Kidney (tissue), 22 donors: Measurements from ENCODE around the gene ROPN1. TPM values are rescaled to one million over a fixed set of nuclear protein-coding genes. Genes with fewer than 3 reads are reported as not detected.
"Not testable (repeated sequence)": the region's sequence is repeated elsewhere in the genome, so short reads cannot be mapped to it uniquely, and the experiment has no call there.

Experiments
- DNase-seq, 5 donors: peaks; one replicate each; pipeline ENCODE4 v3.0.0-alpha.2; 2013 to 2020
- FAIRE-seq: peaks from 2 replicates; lab custom pipeline; 2012; peaks lifted over from hg19 to GRCh38; lab: Jason Lieb, UNC
- H3K27ac ChIP-seq, 2 donors: one replicate each; pipeline ENCODE4 v1.7.0; 2013; ENCODE audit warnings: low read depth in 2 of 2, low read length in 2 of 2, inconsistent platforms in 1 of 2
- H3K27me3 ChIP-seq: one replicate; pipeline ENCODE4 v1.7.1; 2013; ENCODE audit warnings: low read length, inconsistent platforms; ENCODE audit not compliant: control insufficient read depth, insufficient read depth
- H3K36me3 ChIP-seq, 3 donors: one replicate each; pipeline versions ENCODE4 v1.7.0 to v1.7.1; 2013; ENCODE audit warnings: low read length in 3 of 3, control low read depth in 1 of 3, inconsistent platforms in 1 of 3; ENCODE audit not compliant: insufficient read depth in 3 of 3, control insufficient read depth in 2 of 3
- H3K4me1 ChIP-seq, 3 donors: one replicate each; pipeline versions ENCODE4 v1.7.0 to v1.7.1; 2013; ENCODE audit warnings: low read length in 3 of 3, inconsistent platforms in 1 of 3, low read depth in 1 of 3; ENCODE audit not compliant: control insufficient read depth in 2 of 3, insufficient read depth in 2 of 3
- H3K4me3 ChIP-seq, 3 donors: one replicate each; pipeline versions ENCODE4 v1.7.0 to v1.8.1; 2013; ENCODE audit warnings: low read length in 3 of 3, control low read depth in 1 of 3, inconsistent platforms in 1 of 3
- H3K9ac ChIP-seq, 3 donors: one replicate each; pipeline versions ENCODE4 v1.7.0 to v1.7.1; 2013; ENCODE audit warnings: low read length in 3 of 3, control low read depth in 1 of 3, inconsistent platforms in 1 of 3
- H3K9me3 ChIP-seq, 3 donors: one replicate each; pipeline versions ENCODE4 v1.7.0 to v1.7.1; 2013; ENCODE audit warnings: low read length in 3 of 3, control low read depth in 1 of 3, inconsistent platforms in 1 of 3; ENCODE audit not compliant: control insufficient read depth in 2 of 3, insufficient read depth in 1 of 3
- CTCF ChIP-seq: IDR thresholded peaks from 3 replicates; pipeline ENCODE4 v1.5.1; 2012; ENCODE audit warnings: mild to moderate bottlenecking, moderate library complexity, borderline replicate concordance; ENCODE audit not compliant: insufficient read depth; ENCODE audit errors: extremely low read depth
- intact Hi-C: fragments of 100-400 bp; cut with DNase I; formaldehyde crosslinking; loops from one replicate; pipeline ENCODE4 v1.11.1; 2022
- long read RNA-seq, 10 donors: library from polyadenylated mRNA in 1 of 10; unstranded in 1 of 10; transcript quantifications; one replicate each; pipeline ENCODE4 v2.0.0 and lab custom pipeline, GENCODE V29; 2021 to 2026
- polyA plus RNA-seq: library from polyadenylated mRNA; stranded (reverse); fragments of 350-450 nt; fragmentation: Illumina TruSeq; extraction: RNeasy Lipid Tissue Mini Kit (QIAGEN cat#74804); gene quantifications from one replicate; pipeline ENCODE4 v1.2.3, GENCODE V29; 2014; ENCODE audit warnings: low read depth, low replicate concordance; ENCODE audit not compliant: insufficient read depth
- total RNA-seq: library from RNA; stranded (reverse); fragmentation: NEBNext Ultra II Directional; extraction: Animal tissue kit (Norgen Biotek cat#: 25700); gene quantifications from one replicate; pipeline ENCODE4 v1.2.1, GENCODE V29; 2021
- donor health status: control.
- donor health status: control.
- donor health status: control.
- donor health status: control.
- donor health status: control.
- donor health status: DM: yes; HTN: yes; CAD: no.
- donor health status: Normal renal cell carcinoma (clear cell type).

Gene ROPN1
- total RNA-seq (0.54 TPM), polyA plus RNA-seq (not detected)
- long read RNA-seq, donor 1: 0 reads
- long read RNA-seq, donor 2: 0 reads
- long read RNA-seq, donor 3: 0 reads
- long read RNA-seq, donor 4: 0 reads
- long read RNA-seq, donor 5: 0 reads
- long read RNA-seq, donor 6: 0 reads
- long read RNA-seq, donor 7: 0 reads
- long read RNA-seq, donor 8: 0 reads
- long read RNA-seq, donor 9: 0 reads
- long read RNA-seq, donor 10: 0 reads

- H3K4me3 ChIP-seq, H3K27me3 ChIP-seq, H3K9ac ChIP-seq, H3K27ac ChIP-seq, H3K36me3 ChIP-seq, H3K9me3 ChIP-seq, intact Hi-C loops, H3K4me1 ChIP-seq, DNase-seq, FAIRE-seq: not testable (repeated sequence)
Measured at GRCh38 chr3:123991730-123992588, at the start of gene ROPN1. Gene ROPN1, minus strand, starts transcription at chr3:123992124. Its CDS starts 11,643 bp downstream, at chr3:123980481.

DNA sequence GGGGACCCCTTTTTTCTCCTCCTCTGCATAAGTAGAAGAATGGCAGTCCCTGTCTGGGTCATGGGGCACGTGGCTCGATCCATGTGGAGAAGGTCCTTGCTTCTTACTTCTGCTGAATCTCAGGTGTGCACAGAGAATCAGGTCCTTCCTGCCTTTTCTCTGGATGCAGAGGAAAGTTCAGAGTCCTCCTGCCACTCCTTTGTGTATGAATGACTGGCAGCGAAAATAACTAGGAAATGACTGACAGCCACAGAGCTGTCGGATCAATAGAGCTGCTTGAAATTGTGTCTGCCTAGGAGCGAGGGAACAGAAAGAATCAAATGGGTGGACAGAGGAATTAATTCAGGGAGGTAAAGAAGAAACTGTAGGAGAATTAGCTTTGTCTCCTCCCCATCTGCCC, 49.6 kb upstream of the ROPN1 start:
- Histone ChIP-seq H3K27ac (no peak overlapping the region), H3K9ac (no peak overlapping the region), H3K27me3 (no peaks in the 10 kb centered on the region), H3K4me1 (no peaks in the 10 kb centered on the region), H3K36me3 (no peaks in the 10 kb centered on the region), H3K4me3 (no peak overlapping the region), H3K9me3 (no peaks in the 10 kb centered on the region)
- FAIRE-seq: no peak
- no peak for TF ChIP-seq CTCF
- no peak for DNase-seq
- intact Hi-C loops: no loop called here

- no peak for FAIRE-seq
- Histone ChIP-seq H3K36me3 (no peaks in the 10 kb centered on the region), H3K4me1 (peaks cover 0 to 6% (median 0%) of the 10 kb centered on the region in 3 donors), H3K9me3 (no peaks in the 10 kb centered on the region), H3K4me3 (no peak overlapping the region), H3K9ac (no peak overlapping the region), H3K27me3 (no peaks in the 10 kb centered on the region), H3K27ac (no peak overlapping the region)
- DNase-seq: no peak
- no peak for TF ChIP-seq CTCF
- intact Hi-C loops: no loop called here
Measured at GRCh38 chr3:124037326-124037725, 45.4 kb upstream of the ROPN1 start.

- H3K4me3 ChIP-seq, H3K4me1 ChIP-seq, H3K36me3 ChIP-seq, H3K9me3 ChIP-seq, DNase-seq, H3K27ac ChIP-seq, FAIRE-seq, H3K27me3 ChIP-seq, intact Hi-C loops, H3K9ac ChIP-seq: not testable (repeated sequence)
Measured at GRCh38 chr3:124036214-124036613, 44.3 kb upstream of the ROPN1 start.
